H1 (cell line): ENCODE results near the gene SLC6A19. TPM values are rescaled to one million over a fixed set of nuclear protein-coding genes. Genes with fewer than 3 reads are reported as not detected.

ENCODE experiments used
- CTCF ChIA-PET: fragments of 300-600 bp; sonication (Branson Sonifier 250); formaldehyde crosslinking; loops from one replicate; lab custom pipeline; 2021; ENCODE audit not compliant: partially characterized antibody; lab: Charles Lee
- POLR2A ChIA-PET: fragments of 300-600 bp; sonication (Branson Sonifier 250); formaldehyde crosslinking; loops from one replicate; lab custom pipeline; 2021; ENCODE audit warnings: inconsistent platforms; ENCODE audit not compliant: partially characterized antibody; lab: Charles Lee
- DNase-seq, 2 experiments: peaks; one replicate each; pipeline versions ENCODE4 v3.0.0 to v3.0.0-alpha.2; 2010 to 2022; ENCODE audit warnings: low spot score in 2 of 2, low read depth in 1 of 2, mixed read lengths in 1 of 2
- FAIRE-seq: peaks from 2 replicates; lab custom pipeline; 2011; peaks lifted over from hg19 to GRCh38; lab: Jason Lieb, UNC
- H2AFZ ChIP-seq: 2 replicates; pipeline ENCODE4 v1.8.1; 2012; ENCODE audit warnings: low read length, inconsistent platforms
- H2AK5ac ChIP-seq: 2 replicates; pipeline ENCODE4 v1.6.1; 2013; ENCODE audit warnings: low read depth, low read length
- H2BK120ac ChIP-seq: replicated peaks from 2 replicates; pipeline ENCODE3; 2013; ENCODE audit warnings: low read depth, low read length, inconsistent platforms
- H2BK12ac ChIP-seq: 2 replicates; pipeline ENCODE4 v1.6.1; 2013; ENCODE audit warnings: low read depth, low read length
- H2BK15ac ChIP-seq: 2 replicates; pipeline ENCODE4 v1.6.1; 2013; ENCODE audit warnings: low read length
- H2BK20ac ChIP-seq: 2 replicates; pipeline ENCODE4 v1.6.1; 2013; ENCODE audit warnings: low read length
- H2BK5ac ChIP-seq: 2 replicates; pipeline ENCODE4 v1.6.1; 2013; ENCODE audit warnings: low read depth, low read length
- H3K14ac ChIP-seq: 2 replicates; pipeline ENCODE4 v1.6.1; 2013; ENCODE audit warnings: inconsistent platforms; ENCODE audit not compliant: insufficient read length
- H3K18ac ChIP-seq: 2 replicates; pipeline ENCODE4 v1.6.1; 2013; ENCODE audit warnings: low read length; ENCODE audit errors: extremely low read depth
- H3K23ac ChIP-seq: 2 replicates; pipeline ENCODE4 v1.6.1; 2013; ENCODE audit warnings: inconsistent platforms; ENCODE audit not compliant: insufficient read length
- H3K23me2 ChIP-seq: 2 replicates; pipeline ENCODE4 v1.6.1; 2013; ENCODE audit warnings: low read depth, low read length
- H3K27ac ChIP-seq: 2 replicates; pipeline ENCODE4 v1.6.1; 2011; ENCODE audit warnings: low read depth, low read length, inconsistent platforms
- H3K27me3 ChIP-seq, 4 experiments: replicated peaks in 1 of 4; 1 replicate in 1 of 4; 2 replicates in 3 of 4; pipeline versions ENCODE4 v1.6.1 to v1.8.1; 2011 to 2013; ENCODE audit warnings: low read length in 3 of 4, mild to moderate bottlenecking in 3 of 4, inconsistent platforms in 2 of 4, mixed read lengths in 2 of 4, moderate library complexity in 1 of 4; ENCODE audit not compliant: control insufficient read depth in 3 of 4, insufficient read depth in 3 of 4; ENCODE audit errors: extremely low read depth in 1 of 4
- H3K36me3 ChIP-seq, 4 experiments: 2 replicates each; pipeline versions ENCODE4 v1.6.1 to v1.8.1; 2011 to 2013; ENCODE audit warnings: mild to moderate bottlenecking in 4 of 4, low read length in 3 of 4, moderate library complexity in 2 of 4, control low read depth in 1 of 4, inconsistent platforms in 1 of 4; ENCODE audit not compliant: insufficient read depth in 4 of 4, control insufficient read depth in 2 of 4
- H3K4ac ChIP-seq: replicated peaks from 2 replicates; pipeline ENCODE3; 2013; ENCODE audit warnings: low read length, low read depth, mixed read lengths, inconsistent platforms; ENCODE audit not compliant: insufficient read length
- H3K4me1 ChIP-seq, 4 experiments: replicated peaks in 1 of 4; 1 replicate in 1 of 4; 2 replicates in 3 of 4; pipeline versions ENCODE4 v1.6.1 to v1.8.1; 2011 to 2013; ENCODE audit warnings: low read length in 3 of 4, inconsistent platforms in 2 of 4, mixed read lengths in 1 of 4; ENCODE audit not compliant: insufficient read depth in 4 of 4, control insufficient read depth in 3 of 4
- H3K4me2 ChIP-seq, 2 experiments: 2 replicates each; pipeline versions ENCODE4 v1.6.1 to v1.8.1; 2011 to 2013; ENCODE audit warnings: low read depth in 2 of 2, low read length in 2 of 2, control low read depth in 1 of 2, inconsistent platforms in 1 of 2, mild to moderate bottlenecking in 1 of 2; ENCODE audit not compliant: insufficient read depth in 1 of 2
- H3K4me3 ChIP-seq, 4 experiments: fragments of 200-600, 300-600 bp in 1 of 4; sonication (generic), shearing (Covaris generic), sonication (Bioruptor Twin) in 1 of 4; 2 replicates each; pipeline versions ENCODE4 v1.5.1 to v1.8.1; 2011 to 2016; ENCODE audit warnings: low read length in 4 of 4, low read depth in 3 of 4, control low read depth in 2 of 4, inconsistent platforms in 2 of 4, mild to moderate bottlenecking in 2 of 4, mixed read lengths in 1 of 4, moderate library complexity in 1 of 4; ENCODE audit not compliant: insufficient read depth in 2 of 4; ENCODE audit errors: extremely low read depth in 1 of 4
- H3K56ac ChIP-seq: replicated peaks from 2 replicates; pipeline ENCODE3; 2013; ENCODE audit warnings: low read depth, mild to moderate bottlenecking, mixed read lengths, low read length, inconsistent platforms; ENCODE audit not compliant: insufficient read length
- H3K79me1 ChIP-seq: 2 replicates; pipeline ENCODE4 v1.6.1; 2013; ENCODE audit warnings: low read depth, low read length, control low read depth
- H3K79me2 ChIP-seq, 2 experiments: 2 replicates each; pipeline versions ENCODE4 v1.6.1 to v1.8.1; 2012 to 2013; ENCODE audit warnings: low read length in 2 of 2, mild to moderate bottlenecking in 2 of 2, inconsistent platforms in 1 of 2; ENCODE audit not compliant: insufficient read depth in 2 of 2, control insufficient read depth in 1 of 2
- H3K9ac ChIP-seq, 4 experiments: replicated peaks in 1 of 4; 1 replicate in 1 of 4; 2 replicates in 3 of 4; pipeline versions ENCODE4 v1.6.1 to v1.8.1; 2011 to 2013; ENCODE audit warnings: low read depth in 3 of 4, low read length in 3 of 4, control low read depth in 2 of 4, mild to moderate bottlenecking in 2 of 4, moderate library complexity in 2 of 4, inconsistent platforms in 1 of 4; ENCODE audit errors: extremely low read depth in 1 of 4
- H3K9me3 ChIP-seq, 2 experiments: 2 replicates each; pipeline versions ENCODE4 v1.6.1 to v1.8.1; 2012 to 2013; ENCODE audit warnings: mild to moderate bottlenecking in 2 of 2, moderate library complexity in 2 of 2, control low read depth in 1 of 2, inconsistent platforms in 1 of 2, low read depth in 1 of 2, low read length in 1 of 2, mixed read lengths in 1 of 2; ENCODE audit not compliant: insufficient read depth in 2 of 2
- H4K20me1 ChIP-seq, 2 experiments: replicated peaks in 1 of 2; 2 replicates each; pipeline versions ENCODE3 to v1.8.1; 2011 to 2013; ENCODE audit warnings: inconsistent platforms in 2 of 2, low read length in 2 of 2, mild to moderate bottlenecking in 1 of 2; ENCODE audit not compliant: insufficient read depth in 2 of 2, control insufficient read depth in 1 of 2
- H4K5ac ChIP-seq: 2 replicates; pipeline ENCODE4 v1.6.1; 2013; ENCODE audit warnings: low read length, low read depth, mixed read lengths, inconsistent platforms; ENCODE audit not compliant: insufficient read length
- H4K8ac ChIP-seq: 2 replicates; pipeline ENCODE4 v1.8.0; 2013; ENCODE audit warnings: mild to moderate bottlenecking, moderate library complexity, low read length, inconsistent platforms; ENCODE audit not compliant: insufficient read depth; ENCODE audit errors: extremely low read depth
- H4K91ac ChIP-seq: replicated peaks from 2 replicates; pipeline ENCODE3; 2013; ENCODE audit warnings: low read length, mixed read lengths, inconsistent platforms; ENCODE audit not compliant: insufficient read length
- CBX5 ChIP-seq: fragments of 300-800, 300-1000 bp; sonication (generic); IDR thresholded peaks from 2 replicates; pipeline ENCODE4 v1.7.1; 2016; ENCODE audit warnings: antibody characterized with exemption, low read length, low read depth
- CHD2 ChIP-seq: IDR thresholded peaks from 2 replicates; pipeline ENCODE4 v1.6.1; 2012; ENCODE audit warnings: low read length, improper control_type of control experiment
- CTBP2 ChIP-seq: IDR thresholded peaks from 2 replicates; pipeline ENCODE4 v1.7.0; 2011; ENCODE audit warnings: borderline replicate concordance, mild to moderate bottlenecking, moderate library complexity, mixed read lengths, low read length; ENCODE audit not compliant: insufficient read depth, insufficient read length
- CTCF ChIP-seq, 3 experiments: IDR thresholded peaks; 1 replicate in 2 of 3; 2 replicates in 1 of 3; pipeline versions ENCODE4 v1.5.1 to v1.6.1; 2011; ENCODE audit warnings: low read length in 3 of 3, mild to moderate bottlenecking in 3 of 3, inconsistent platforms in 2 of 3, low read depth in 1 of 3, moderate library complexity in 1 of 3; ENCODE audit not compliant: insufficient read depth in 1 of 3; ENCODE audit errors: control extremely low read depth in 1 of 3
- FOSL1 ChIP-seq: IDR thresholded peaks from 2 replicates; pipeline ENCODE4 v1.6.1; 2011; ENCODE audit warnings: mild to moderate bottlenecking, low read depth, low read length, moderate library complexity; ENCODE audit not compliant: insufficient read depth
- KDM1A ChIP-seq: fragments of 200-600, 300-600 bp; sonication (generic); IDR thresholded peaks from 2 replicates; pipeline ENCODE4 v1.7.1; 2016; ENCODE audit warnings: mild to moderate bottlenecking, low read length, borderline replicate concordance
- NANOG ChIP-seq: IDR thresholded peaks from 2 replicates; pipeline ENCODE4 v1.6.1; 2011; ENCODE audit warnings: low read length, low read depth, mild to moderate bottlenecking, inconsistent platforms; ENCODE audit not compliant: insufficient read depth, poor library complexity, severe bottlenecking
- NRF1 ChIP-seq: IDR thresholded peaks from 2 replicates; pipeline ENCODE4 v1.6.1; 2011; ENCODE audit warnings: mild to moderate bottlenecking, low read depth, low read length, improper control_type of control experiment
- RAD21 ChIP-seq, 2 experiments: IDR thresholded peaks in 1 of 2; conservative IDR thresholded peaks in 1 of 2; 2 replicates each; pipeline ENCODE4 v1.6.1; 2011; ENCODE audit warnings: low read depth in 2 of 2, low read length in 2 of 2, improper control_type of control experiment in 1 of 2, inconsistent platforms in 1 of 2, mild to moderate bottlenecking in 1 of 2, moderate library complexity in 1 of 2
- TAF1 ChIP-seq: IDR thresholded peaks from 2 replicates; pipeline ENCODE4 v1.6.1; 2011; ENCODE audit warnings: mild to moderate bottlenecking, low read depth, low read length
- TBP ChIP-seq: IDR thresholded peaks from 2 replicates; pipeline ENCODE4 v1.6.1; 2011; ENCODE audit warnings: low read depth, low read length, improper control_type of control experiment
- WGBS, 2 experiments: shearing (Covaris generic) in 1 of 2; methylation state at CpG; one replicate each; pipeline versions ENCODE4 v1.1.6 to v1.1.7; 2013 to 2015; ENCODE audit warnings: low lambda C conversion rate in 2 of 2, mixed read lengths in 2 of 2, inconsistent platforms in 1 of 2, low coverage in 1 of 2, missing lambda C conversion rate in 1 of 2; ENCODE audit not compliant: insufficient replicate concordance in 2 of 2, insufficient coverage in 1 of 2, insufficient read length in 1 of 2; ENCODE audit errors: extremely low coverage in 1 of 2, missing lambda C conversion rate in 1 of 2; 5-methylcytosine and 5-hydroxymethylcytosine counted together
- polyA plus RNA-seq, 7 experiments: library from polyadenylated mRNA; depleted of rRNA in 3 of 7; stranded (reverse) in 5 of 7; unstranded in 2 of 7; fragments of >200 nt in 5 of 7; fragments of 200-250 nt in 2 of 7; gene quantifications; 1 replicate in 5 of 7; 2 replicates in 1 of 7; 4 replicates in 1 of 7; pipeline versions ENCODE4 v1.2.1 to v1.2.3, GENCODE V29; 2011 to 2013; ENCODE audit warnings: missing spikeins in 2 of 7, mixed read lengths in 2 of 7
- total RNA-seq: library from RNA; stranded (reverse); fragmentation: NEBNext Ultra II Directional; extraction: Animal tissue kit (Norgen Biotek cat#: 25700); gene quantifications from 2 replicates; pipeline ENCODE4 v1.2.1, GENCODE V29; 2021

The SLC6A19 gene
- total and polyA plus RNA-seq, 2 of the 8 experiments (the other 6 are each of a cell fraction or from before 2014, with no cell fraction given) = 0.02 TPM; not detected in 1

GRCh38 chr5:1235838-1236237 is 34.4 kb downstream of the SLC6A19 start:
- no peak overlapping the region for H2AFZ ChIP-seq
- no peak overlapping the region for H3K27ac ChIP-seq
- no peaks in the 10 kb centered on the region for H3K36me3 ChIP-seq
- no peaks in the 10 kb centered on the region for H3K79me2 ChIP-seq
- ChIA-PET CTCF (interaction anchor here (0.6 to 1.6 kb wide), 7 partner anchors 19 to 318 kb away, joined by 3 to 5 read pairs (median 4); no protein-coding TSS in a partner anchor), POLR2A (no interaction called here)
- H4K8ac ChIP-seq = no peak overlapping the region
- DNase-seq (no peak), FAIRE-seq (no peak)
- H3K18ac ChIP-seq = no peak overlapping the region
- no peak overlapping the region for H3K4me3 ChIP-seq
- no peak overlapping the region for H2AK5ac ChIP-seq
- WGBS, 2 experiments = 100% methylated on average over 1 of the region's 1 CpG; no CpG with 5 or more reads in 1 of the 2 experiments
- H3K9me3 ChIP-seq = peaks cover 9 to 11% of the 10 kb centered on the region in 2 experiments; a peak in 2 of 4 replicates
- TF ChIP-seq RAD21 (IDR thresholded peaks at IDR 0.05 in 1 of 2, conservative IDR thresholded peaks at IDR 0.05 in 1 of 2; ENCODE audit: low read depth in 2 of 2, low read length in 2 of 2) (no peak), CBX5 (no peak), CHD2 (no peak), TBP (no peak), CTBP2 (no peak), NANOG (no peak), NRF1 (no peak), KDM1A (no peak), FOSL1 (no peak), CTCF (IDR thresholded peaks at IDR 0.05; ENCODE audit: control extremely low read depth in 1 of 3, insufficient read depth in 1 of 3, low read depth in 1 of 3, low read length in 3 of 3) (no peak), TAF1 (no peak)
- H2BK15ac ChIP-seq = no peak overlapping the region
- H4K91ac ChIP-seq = no peak overlapping the region
- no peak overlapping the region for H3K4ac ChIP-seq
- H2BK12ac ChIP-seq = no peak overlapping the region
- no peak overlapping the region for H3K23ac ChIP-seq
- H3K14ac ChIP-seq = no peak overlapping the region
- H2BK120ac ChIP-seq = no peak overlapping the region
- no peaks in the 10 kb centered on the region for H3K4me1 ChIP-seq
- no peaks in the 10 kb centered on the region for H3K27me3 ChIP-seq
- H2BK20ac ChIP-seq = no peak overlapping the region
- no peaks in the 10 kb centered on the region for H4K20me1 ChIP-seq
- no peak overlapping the region for H3K4me2 ChIP-seq
- no peak overlapping the region for H3K56ac ChIP-seq
- H3K23me2 ChIP-seq = no peaks in the 10 kb centered on the region
- H4K5ac ChIP-seq = no peak overlapping the region
- no peak overlapping the region for H3K9ac ChIP-seq
- no peak overlapping the region for H2BK5ac ChIP-seq
- H3K79me1 ChIP-seq = no peaks in the 10 kb centered on the region
